ENCODE measurements around the gene TMEM87B.
A peak's percentile ranks its signal among the peaks of the same experiment; 100 is the strongest.
"Not testable (repeated sequence)": the region's sequence is repeated elsewhere in the genome, so short reads cannot be mapped to it uniquely, and the experiment has no call there.

The TMEM87B gene

DNA sequence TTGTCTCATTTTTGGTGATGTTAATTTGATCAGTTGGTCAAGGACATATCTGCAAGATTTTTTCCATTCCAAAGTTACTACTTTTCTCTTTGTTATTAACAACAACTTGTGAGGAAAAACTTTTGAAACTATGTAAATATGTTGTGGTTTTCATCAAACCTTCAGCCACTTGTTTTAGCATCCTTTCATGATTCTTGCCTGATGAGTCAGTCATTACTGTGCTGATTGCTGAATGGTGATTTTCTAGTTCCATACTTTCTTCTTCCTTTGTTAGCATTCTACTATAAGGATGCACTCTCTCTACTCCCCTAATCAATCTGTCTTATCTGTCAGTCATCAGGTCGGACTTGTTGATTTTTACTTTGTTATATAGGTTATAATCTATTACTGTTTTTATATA, 10.9 kb downstream of the TMEM87B start:
- DNase-seq (ENCODE audit: low spot score): peak; percentile 50

DNA sequence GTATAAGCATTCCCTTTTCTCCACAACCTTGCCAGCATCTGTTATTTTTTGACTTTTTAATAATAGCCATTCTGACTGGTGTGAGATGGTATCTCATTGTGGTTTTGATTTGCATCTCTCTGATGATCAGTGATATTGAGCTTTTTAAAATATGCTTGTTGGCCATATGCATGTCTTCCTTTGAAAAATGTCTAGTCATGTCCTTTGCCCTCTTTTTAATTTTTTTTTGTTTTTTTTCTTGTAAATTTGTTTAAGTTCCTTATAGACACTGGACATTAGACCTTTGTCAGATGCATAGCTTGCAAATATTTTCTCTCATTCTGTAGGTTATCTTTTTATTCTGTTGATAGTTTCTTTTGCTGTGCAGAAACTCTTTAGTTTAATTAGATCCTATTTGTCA, 14.7 kb downstream of the TMEM87B start:
- DNase-seq (ENCODE audit: low spot score): not testable (repeated sequence)

DNA sequence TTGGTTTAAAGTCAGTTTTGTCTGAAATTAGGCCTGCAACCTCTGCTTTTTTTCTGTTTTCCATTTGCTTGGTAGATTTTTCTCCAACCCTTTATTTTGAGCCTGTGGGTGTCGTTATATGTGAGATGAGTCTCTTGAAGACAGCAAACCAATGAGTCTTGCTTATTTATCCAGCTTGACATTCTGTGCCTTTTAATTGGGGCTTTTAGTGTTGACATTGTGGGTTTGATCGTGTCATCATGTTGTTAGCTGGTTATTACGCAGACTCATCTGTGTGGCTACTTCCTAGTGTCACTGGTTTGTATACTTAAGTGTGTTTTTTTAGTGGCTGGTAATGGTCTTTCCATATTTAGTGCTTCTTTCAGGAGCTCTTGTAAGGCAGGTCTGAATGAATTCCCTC, 18.8 kb downstream of the TMEM87B start:
- DNase-seq (ENCODE audit: low spot score): no peak

DNA sequence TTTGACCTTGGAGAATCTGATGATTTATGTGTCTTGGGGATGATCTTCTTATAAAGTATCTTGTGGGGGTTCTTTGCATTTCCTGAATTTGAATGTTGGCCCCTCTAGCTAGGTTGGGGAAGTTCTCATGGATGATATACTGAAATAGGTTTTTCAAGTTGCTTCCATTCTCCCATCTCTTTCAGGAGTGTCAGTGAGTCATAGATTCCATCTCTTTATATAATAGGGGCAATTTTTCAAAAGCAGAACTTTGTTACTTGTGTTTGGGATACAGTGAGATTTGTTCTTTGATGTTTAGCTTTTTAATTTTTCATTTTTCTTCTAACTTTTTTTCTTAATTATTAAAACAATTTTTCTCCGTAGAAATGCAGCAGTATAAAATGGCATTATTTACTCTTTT, 19.4 kb downstream of the TMEM87B start:
- no peak for DNase-seq (ENCODE audit: low spot score)

DNA sequence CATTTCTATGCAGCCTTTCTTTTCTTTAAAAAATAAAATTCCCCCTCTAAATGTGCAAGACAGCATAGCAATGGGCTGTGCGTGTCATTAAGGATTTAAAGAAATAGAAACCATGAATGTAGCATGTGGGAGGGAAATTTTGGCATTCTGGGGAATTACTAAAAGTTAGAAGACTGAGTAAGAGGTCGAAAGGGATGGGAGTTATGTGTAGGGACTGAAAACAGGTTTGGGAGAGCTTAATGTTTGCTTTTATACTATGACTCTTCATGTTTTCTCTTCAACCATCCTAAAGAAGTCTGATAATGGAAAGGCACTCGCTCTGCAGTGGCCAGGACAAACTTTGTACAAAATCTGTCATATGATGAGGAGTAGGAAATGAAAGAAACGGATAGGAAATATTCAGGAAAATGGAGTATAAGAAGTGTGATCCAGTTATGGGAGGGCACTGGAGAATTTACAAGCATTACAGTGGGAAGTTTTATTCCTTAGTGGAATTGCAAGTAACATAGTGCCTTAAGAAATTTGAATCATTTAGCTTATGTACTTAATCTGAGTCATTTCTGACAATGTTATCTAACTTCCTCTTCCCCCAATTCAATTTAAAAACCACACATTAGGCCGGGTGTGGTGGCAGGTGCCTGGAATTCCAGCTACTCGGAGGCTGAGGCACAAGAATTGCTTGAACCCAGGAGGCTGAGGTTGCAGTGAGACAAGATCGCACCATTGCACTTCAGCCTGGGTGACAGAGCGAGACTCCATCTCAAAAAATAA, 20.6 kb downstream of the TMEM87B start:
- no peak for DNase-seq (ENCODE audit: low spot score)

DNA sequence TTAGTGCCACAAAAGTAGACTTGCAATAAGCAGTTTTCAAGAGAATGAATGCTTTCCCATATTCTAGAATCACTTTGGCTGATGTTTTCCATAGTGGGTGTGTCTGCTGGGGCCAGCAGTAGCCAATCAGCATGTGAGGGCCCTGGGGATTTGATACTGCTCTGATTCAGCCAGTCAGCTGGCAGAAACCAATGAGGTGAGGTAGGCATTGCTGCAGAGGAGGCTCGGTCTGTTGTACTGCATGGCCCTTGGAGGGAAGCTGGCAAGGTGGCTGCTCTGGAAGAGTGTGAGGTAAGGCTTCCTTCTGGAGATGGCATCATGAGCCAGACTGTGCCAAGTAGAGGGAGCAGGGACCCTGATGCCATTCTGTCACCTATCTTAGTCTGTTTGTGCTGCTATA, 22.7 kb downstream of the TMEM87B start:
- DNase-seq (ENCODE audit: low spot score): no peak

DNA sequence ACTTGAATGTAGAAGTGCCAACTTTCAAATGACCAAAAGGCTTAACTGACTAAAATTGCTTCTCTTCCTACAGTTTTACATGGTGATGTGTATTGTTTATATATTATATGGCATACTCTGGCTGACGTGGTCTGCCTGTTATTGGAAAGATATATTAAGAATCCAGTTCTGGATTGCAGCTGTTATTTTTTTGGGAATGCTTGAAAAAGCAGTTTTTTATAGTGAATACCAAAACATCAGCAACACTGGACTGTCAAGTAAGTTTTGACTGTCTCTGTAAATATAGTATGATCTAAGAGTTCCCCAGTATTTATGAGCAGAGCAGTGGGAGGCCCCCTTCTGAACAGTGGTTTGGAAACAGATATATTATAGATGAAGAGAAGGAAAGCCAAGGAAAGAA, 26.2 kb downstream of the TMEM87B start:
- no peak for DNase-seq (ENCODE audit: low spot score)

DNA sequence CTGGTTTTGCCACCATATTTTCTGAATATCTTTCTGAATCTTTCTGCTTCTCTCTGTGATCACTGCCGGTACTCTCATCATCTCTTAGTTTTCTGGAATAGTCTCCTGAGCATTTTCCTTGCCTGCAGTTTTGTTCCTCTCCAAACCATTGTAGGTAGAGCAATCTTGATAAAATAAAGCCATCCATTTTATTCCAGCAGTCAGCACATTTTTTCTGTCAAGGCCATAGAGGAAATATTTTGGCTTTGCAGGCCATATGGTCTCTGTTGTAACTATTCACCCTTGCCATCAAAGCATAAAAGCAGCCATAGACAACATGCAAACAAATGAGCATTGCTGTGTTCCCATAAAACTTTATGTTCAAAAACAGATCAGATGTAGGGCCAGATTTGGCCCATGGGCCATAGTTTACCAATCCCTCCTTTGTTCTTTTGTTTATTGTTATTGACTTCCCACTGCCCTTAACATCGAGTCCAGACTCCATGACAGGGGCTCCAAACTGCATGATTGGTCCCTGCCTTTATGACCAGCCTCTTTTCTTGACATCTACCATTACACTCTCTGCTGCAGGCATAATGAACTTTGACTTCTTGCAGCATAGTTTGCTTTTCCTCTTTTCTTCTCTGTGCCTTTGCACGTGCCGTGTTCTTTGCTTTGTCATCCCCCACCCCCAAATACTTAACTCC, 29.8 kb downstream of the TMEM87B start:
- no peak for DNase-seq (ENCODE audit: low spot score)

DNA sequence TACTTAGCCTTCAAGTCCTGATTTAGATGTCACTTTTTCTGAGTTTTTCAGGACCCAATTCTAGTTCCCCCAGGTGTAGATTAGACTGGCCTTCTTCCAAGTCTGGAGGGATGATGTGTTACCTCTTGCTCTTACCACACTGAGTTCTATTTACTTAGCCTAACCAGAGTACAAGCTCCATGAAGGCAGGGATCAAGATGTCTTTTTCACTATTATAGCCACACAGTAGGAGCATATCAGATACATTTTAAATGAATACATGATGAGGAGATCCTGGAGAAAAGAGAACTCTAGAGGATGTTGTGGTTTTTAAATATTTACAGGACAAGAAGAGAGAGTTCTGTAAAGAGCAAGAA, 30.3 kb downstream of the TMEM87B start:
- DNase-seq (ENCODE audit: low spot score): no peak

DNA sequence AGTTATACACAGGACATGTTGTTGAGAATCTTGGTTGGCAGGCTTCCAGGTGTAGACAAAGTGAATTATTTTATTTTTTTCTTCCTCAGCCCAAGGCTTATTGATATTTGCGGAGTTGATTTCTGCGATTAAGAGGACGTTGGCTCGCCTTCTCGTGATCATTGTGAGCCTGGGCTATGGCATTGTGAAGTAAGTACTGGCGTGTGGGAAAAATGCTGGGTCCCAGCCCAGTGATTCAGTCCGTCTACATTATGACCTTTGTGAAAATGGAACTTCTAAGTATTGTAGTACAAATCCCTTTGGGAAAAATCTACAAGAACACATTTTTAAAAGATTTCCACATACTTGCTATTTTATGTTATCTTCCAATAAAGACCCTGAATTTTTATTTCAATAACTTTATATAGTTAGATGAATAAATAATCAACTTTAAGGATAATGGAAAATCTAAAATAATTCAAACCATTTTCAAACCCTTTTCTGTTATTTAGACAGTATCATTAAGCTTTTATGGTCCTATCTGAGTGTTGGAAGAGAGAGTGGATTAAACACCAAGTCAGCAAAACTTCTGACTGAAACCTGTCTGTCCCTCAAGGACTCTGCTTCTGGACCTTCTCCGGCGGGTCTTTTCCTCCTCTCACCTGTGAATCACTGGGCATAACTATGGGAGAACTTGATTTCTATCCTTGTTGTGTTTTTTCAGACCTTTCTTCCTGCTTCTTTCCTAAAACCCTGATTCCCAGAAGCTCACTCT, 31.0 kb downstream of the TMEM87B start:
- DNase-seq (ENCODE audit: low spot score): no peak

DNA sequence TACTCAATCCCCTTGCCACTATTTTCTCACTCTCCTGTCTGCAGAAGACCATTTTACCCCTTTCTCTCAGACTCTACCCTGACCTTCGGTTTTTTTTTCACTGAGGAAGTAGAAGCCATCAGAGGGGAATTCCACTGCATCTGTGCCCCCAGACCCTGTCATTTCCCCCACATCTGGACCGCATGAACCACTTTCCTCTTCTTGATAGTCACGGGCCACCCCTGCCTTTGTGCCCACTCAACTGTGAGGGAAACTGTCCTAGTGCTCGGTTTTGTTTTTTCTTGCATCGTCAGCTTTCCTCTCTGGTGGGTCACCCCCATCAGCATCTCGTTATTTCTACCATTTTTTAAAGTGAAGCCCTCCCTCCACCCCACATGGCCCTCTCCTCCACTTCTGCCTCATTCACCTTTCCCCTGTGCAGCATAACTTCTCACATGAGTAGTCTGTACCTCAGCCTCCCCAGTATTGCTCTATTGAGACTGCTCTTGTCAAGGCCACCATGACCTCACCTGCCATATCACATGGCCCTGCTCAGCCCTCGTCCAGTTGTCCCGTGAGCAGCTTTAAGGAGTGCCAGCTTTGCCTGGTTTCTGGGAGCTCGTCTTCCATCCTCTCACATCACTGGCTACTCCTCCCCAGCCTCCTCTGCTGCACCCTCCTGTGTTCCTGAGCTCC, 32.4 kb downstream of the TMEM87B start:
- DNase-seq (ENCODE audit: low spot score): no peak

DNA sequence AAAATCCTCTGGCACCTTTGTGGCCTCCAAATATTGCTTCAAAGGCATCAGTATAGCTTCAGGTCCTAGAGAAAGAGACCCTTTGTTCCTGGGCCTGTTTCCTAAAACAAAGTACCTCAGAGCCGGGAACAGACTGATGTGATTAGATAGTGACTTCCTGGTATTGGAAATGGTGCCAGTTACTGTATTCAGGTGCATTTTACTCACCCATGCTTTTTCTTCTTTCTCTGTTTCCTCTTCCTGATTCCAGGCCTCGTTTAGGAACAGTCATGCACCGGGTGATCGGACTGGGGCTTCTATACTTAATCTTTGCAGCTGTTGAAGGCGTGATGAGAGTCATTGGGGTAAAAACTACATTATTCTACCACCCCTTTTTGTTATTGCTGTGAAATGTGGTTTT, 34.3 kb downstream of the TMEM87B start:
- no peak for DNase-seq (ENCODE audit: low spot score)

DNA sequence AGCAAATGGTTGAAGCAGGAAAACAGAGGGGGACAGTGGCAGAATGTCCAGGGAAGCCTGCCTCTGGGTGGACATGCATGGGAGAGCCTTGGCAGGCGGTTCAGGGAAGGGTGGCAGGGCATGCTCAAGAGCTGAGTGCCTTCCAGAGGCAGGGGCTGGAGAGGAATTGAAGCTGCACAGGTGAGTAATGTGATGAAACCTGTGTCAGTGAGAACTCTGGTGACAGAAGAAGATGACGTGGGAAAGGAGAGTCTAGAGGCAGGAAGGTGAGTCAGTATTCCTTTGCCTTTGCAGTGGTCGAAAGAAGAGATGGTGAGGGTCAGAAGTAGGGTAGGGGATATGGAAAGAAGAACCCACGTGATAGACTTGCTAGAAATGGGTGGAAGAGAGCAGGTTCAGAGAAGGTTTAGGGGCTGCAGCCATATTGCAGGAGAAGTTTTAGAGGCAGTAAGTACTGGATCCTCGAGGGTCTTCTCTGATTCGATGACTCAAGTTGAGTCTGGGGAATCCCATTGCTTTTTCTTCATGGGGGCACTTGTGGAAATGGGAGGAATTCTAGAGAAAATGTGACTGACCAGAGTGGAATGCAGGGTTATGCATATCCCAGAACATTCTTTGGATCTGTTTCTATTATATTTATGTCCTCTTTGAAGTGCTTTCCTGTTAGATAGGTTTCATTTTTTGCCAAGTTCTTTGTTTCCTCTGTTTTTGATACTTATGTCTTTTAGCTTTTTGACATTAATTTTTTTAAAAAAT, 37.4 kb downstream of the TMEM87B start:
- DNase-seq (ENCODE audit: low spot score): no peak

DNA sequence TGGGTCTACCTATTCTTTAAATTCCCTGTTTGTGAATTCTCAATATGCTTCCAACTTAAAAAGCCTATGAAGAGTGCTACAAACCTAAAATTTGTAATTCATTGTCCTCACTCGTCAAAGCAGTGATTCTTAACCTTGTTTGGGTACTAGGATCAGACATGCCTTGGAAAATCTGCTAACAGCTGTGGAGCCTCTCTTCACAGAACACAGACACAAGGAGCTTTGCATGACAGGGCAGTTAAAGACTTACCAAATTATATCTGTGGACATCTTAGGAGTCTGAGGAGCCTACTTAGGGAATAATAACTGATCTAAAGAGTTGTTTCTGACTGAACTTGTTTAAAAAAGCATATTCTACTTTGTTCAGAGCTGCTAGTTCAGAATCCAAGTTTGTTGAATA, 38.1 kb downstream of the TMEM87B start:
- DNase-seq (ENCODE audit: low spot score): no peak

DNA sequence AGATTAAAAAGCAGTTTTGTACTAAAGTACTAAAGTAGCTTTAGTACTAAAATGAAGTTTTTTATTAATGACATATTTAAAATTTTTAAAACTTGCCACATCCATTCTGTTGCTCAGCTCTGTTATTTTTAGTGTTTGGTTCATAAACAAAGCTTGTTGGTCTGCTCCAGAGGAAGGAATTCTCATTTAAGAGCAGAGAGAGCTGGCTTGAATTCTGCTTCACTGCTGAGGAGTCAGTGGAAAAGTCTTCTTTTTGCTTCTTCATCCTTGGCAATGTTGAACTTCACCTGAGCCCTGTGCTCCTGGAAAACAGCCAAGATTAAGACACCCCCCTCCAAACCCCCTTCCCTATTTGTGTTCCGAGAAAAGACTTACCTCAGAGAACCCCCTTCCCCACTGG, 40.6 kb downstream of the TMEM87B start:
- no peak for DNase-seq (ENCODE audit: low spot score)

DNA sequence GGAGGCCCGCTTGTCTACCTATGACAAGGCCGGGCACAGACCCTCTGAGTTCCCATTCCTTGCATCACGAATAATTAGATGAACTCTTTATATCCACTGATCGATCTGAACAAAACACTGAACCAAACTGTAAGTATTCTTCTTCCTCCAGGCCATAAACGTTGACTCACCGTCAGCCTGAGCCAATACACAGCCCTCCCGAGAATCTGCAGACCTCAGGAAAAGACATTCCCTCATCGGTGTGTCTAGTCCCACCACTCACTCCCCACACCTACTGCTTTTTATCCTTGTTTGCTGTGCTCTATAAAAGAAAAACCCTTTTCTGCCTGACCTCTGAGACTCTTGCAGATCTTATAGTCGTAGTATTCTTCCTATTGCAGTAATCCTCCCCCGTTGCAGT, 41.0 kb downstream of the TMEM87B start:
- DNase-seq (ENCODE audit: low spot score): no peak

DNA sequence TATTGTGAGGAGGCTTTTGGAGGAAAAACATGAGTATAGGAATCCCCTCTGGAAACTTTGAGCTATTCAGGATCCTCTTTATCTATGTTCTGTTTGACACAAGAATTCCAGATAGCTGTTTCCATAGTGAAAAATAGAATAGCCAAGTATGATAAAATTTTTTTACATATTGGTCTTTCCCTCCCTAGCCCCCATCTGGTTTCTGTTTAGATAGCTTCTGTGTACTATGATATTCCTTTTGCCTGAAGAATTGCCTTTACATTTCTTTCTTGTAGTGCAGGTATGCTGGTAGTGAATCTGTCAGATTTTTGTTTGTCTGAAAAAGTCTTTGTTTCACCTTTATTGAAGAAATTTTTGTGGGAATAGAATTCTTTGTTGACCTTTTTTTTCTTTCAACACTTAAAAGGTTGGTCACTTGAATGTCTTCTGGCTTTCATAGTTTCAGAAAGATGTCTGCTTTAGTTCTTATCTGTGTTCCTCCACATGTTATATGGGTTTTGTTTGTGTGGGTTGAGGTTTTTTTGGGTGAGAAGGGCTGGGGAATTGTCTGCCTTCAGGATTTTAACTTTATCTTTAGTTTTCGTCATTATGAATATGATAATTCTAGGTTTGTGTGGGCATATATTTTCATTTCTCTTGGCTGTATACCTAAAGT, 53.2 kb downstream of the TMEM87B start:
- DNase-seq (ENCODE audit: low spot score): no peak

DNA sequence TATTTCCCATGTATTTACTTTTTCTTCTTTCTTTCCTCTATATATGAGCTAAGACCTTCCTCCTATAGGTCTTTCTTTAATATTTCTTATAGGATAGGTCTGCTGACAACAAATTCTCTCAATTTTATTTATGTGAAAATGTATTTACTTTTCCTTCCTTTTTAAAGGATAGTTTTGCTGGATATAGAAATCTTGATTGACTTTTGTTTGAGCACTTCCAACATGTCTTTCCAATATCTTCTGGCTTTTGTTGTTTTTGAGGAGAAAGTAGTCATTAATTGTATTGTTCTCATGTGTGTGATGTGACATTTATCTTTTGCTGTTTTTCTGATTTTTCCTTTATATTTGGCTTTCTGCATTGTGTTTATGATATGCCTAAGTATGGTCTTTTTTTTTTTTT, 54.2 kb downstream of the TMEM87B start:
- no peak for DNase-seq (ENCODE audit: low spot score)

DNA sequence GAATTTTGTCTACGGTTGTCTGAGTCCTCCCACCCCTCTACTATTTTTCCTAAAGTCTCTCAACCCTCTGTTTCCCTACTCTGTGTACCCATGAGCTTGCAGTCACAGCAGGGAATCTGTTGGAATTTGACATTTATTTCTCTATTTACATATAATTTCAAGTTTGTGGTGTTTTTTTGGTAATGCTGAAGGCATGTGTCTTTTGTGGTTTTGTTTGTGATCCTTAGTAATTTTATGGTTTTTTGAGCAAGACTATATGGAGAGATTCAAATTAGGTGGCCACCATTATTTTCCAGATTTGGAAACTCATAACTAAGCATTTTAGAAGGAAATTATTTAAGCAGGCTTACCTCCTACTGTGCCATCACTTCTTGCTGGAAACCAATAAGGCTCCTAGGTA, 55.9 kb downstream of the TMEM87B start:
- no peak for DNase-seq (ENCODE audit: low spot score)

DNA sequence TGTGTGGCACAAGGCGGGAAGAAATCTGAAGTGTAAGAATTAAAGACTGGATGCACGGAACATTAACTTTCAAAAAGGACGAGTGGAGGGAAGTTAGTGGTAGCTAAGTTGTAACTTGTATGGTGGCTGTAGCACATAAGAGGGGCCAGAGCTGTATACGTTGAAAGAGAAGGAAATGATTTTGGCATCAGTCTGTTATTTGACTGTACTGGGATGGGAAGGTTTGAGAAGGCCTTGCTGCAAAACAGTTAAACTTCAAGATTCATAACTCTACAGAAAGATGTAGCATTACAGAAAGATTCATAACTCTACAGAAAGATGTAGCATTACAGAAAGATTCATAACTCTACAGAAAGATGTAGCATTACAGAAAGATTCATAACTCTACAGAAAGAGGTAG, 58.3 kb downstream of the TMEM87B start:
- DNase-seq (ENCODE audit: low spot score): not testable (repeated sequence)

DNA sequence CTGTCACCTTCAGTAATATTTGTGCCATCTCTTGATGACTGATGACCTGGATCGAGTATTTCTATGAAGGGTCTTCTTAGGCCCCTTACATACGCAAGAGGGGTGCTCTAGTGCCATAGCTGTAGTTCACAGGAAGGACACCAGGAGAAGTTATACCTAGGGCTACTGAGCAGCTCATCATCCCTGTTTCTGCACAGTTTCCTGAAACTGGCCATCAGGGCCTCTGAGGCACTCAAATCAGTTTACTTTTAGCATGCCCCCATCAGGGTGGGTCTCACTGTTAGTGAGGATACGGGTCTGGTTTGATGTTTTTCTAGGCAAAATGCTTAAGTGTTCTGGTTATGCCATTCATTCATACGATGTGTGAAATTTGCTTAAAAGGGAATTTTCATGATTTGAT, 63.1 kb downstream of the TMEM87B start:
- DNase-seq (ENCODE audit: low spot score): no peak

All from COLO829 (cell line).